Skin epidermis (tissue), 12 donors: ENCODE data around the gene SCG5.

Experiments
- H3K27ac ChIP-seq, 21 experiments: fragments of 200-600 bp; sonication (generic) in 11 of 21; one replicate each; pipeline ENCODE4 v1.5.0; 2020; ENCODE audit warnings: mild to moderate bottlenecking in 3 of 21, inconsistent platforms in 2 of 21, moderate library complexity in 2 of 21
- H3K4me3 ChIP-seq, 7 experiments: fragments of 200-600 bp; sonication (generic) in 2 of 7; one replicate each; pipeline ENCODE4 v1.5.0; 2020; ENCODE audit warnings: inconsistent platforms in 2 of 7, mild to moderate bottlenecking in 2 of 7, moderate library complexity in 1 of 7

The SCG5 gene

DNA sequence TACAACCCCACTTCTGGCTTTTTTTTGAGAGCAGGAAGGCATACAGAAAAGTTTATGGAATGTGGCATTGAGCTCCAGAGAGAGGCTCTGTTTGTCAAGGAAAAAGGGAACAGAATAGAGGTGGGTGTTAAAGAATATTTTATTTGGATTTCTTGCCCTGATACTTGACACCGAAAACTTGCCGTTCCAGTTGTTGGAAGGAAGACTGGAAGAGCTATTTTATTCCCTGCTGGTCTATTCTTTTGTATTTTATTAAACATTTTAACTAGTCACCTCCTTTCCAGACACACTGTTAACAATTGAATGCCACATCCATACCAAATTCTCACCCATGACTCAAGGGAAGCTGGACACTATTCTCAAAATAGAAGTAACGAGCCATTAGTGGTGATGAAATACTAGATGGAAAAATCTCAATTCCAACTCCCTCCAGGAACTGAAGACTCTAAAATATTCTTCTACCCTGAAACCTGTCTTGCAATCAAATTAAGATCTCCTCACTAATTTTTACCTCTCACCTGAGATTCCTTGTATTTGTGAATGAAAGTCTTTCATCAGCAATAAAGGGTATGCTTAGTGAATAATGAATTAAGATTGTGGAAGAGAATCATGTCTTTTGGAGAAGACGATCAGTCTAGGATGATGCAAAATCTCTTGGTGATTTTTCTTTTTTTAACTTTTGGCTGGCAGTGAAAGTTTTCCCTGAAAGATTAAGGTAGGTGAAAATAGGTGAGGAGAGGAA, 104.8 kb downstream of the SCG5 start:
- Histone ChIP-seq H3K4me3 (no peak overlapping the region), H3K27ac (peak overlapping the region in 1 of 21 experiments; percentile 71)
